Hepatocyte (in vitro differentiated cells): Measurements from ENCODE around the gene FIBCD1. TPM values are rescaled to one million over a fixed set of nuclear protein-coding genes. Genes with fewer than 3 reads are reported as not detected.

ENCODE experiments used
- DNase-seq: peaks from one replicate; pipeline ENCODE4 v3.0.0-alpha.2; 2016; ENCODE audit warnings: low spot score
- H2AFZ ChIP-seq: fragments of 200-600 bp; sonication (generic); 2 replicates; pipeline ENCODE4 v1.6.0; 2016; ENCODE audit warnings: antibody characterized with exemption, mild to moderate bottlenecking
- H3K27ac ChIP-seq: fragments of 200-600 bp; sonication (generic); 2 replicates; pipeline ENCODE4 v1.5.1; 2016; ENCODE audit warnings: mild to moderate bottlenecking
- H3K27me3 ChIP-seq: fragments of 200-600 bp; sonication (generic); 2 replicates; pipeline ENCODE4 v1.6.1; 2016
- H3K36me3 ChIP-seq: fragments of 200-600 bp; sonication (generic); replicated peaks from 2 replicates; pipeline ENCODE4 v1.5.1; 2016; ENCODE audit warnings: low read depth; ENCODE audit not compliant: insufficient read depth
- H3K4me1 ChIP-seq: fragments of 200-600 bp; sonication (generic); 2 replicates; pipeline ENCODE4 v1.5.1; 2016; ENCODE audit warnings: mild to moderate bottlenecking, moderate library complexity; ENCODE audit not compliant: insufficient read depth
- H3K4me2 ChIP-seq: fragments of 200-600 bp; sonication (generic); 2 replicates; pipeline ENCODE4 v1.6.0; 2016
- H3K4me3 ChIP-seq: fragments of 200-600 bp; sonication (generic); 2 replicates; pipeline ENCODE4 v1.5.1; 2016; ENCODE audit warnings: mild to moderate bottlenecking
- H3K79me2 ChIP-seq: fragments of 200-600 bp; sonication (generic); 2 replicates; pipeline ENCODE4 v1.6.0; 2017; ENCODE audit warnings: mild to moderate bottlenecking
- H3K9me2 ChIP-seq: fragments of 200-600 bp; sonication (generic); replicated peaks from 2 replicates; pipeline ENCODE4 v1.6.0; 2017; ENCODE audit warnings: mild to moderate bottlenecking; ENCODE audit not compliant: insufficient read depth
- H3K9me3 ChIP-seq: fragments of 200-600 bp; sonication (generic); 2 replicates; pipeline ENCODE4 v1.5.1; 2016; ENCODE audit warnings: low read depth, mild to moderate bottlenecking
- H4K20me1 ChIP-seq: fragments of 200-600 bp; sonication (generic); 2 replicates; pipeline ENCODE4 v1.6.0; 2016; ENCODE audit warnings: mild to moderate bottlenecking; ENCODE audit not compliant: insufficient read depth, poor library complexity, severe bottlenecking
- CTCF ChIP-seq: fragments of 200-600 bp; sonication (generic); IDR thresholded peaks from 2 replicates; pipeline ENCODE4 v1.5.1; 2016; ENCODE audit warnings: antibody characterized with exemption, mild to moderate bottlenecking; ENCODE audit not compliant: poor library complexity
- EZH2 ChIP-seq: fragments of 200-600 bp; sonication (generic); IDR thresholded peaks from 2 replicates; pipeline ENCODE4 v1.6.1; 2016; ENCODE audit warnings: antibody characterized with exemption, mild to moderate bottlenecking, borderline replicate concordance
- EZH2phosphoT487 ChIP-seq: fragments of 200-600 bp; sonication (generic); IDR thresholded peaks from one replicate; pipeline ENCODE4 v1.6.1; 2018; ENCODE audit warnings: antibody characterized with exemption, mild to moderate bottlenecking, low read depth, moderate library complexity; ENCODE audit not compliant: unreplicated experiment, severe bottlenecking
- WGBS: methylation state at CpG from one replicate; pipeline ENCODE4 v1.1.6; 2016; ENCODE audit warnings: low lambda C conversion rate; ENCODE audit errors: missing lambda C conversion rate; 5-methylcytosine and 5-hydroxymethylcytosine counted together
- polyA plus RNA-seq: library from polyadenylated mRNA; unstranded; fragments of >200 nt; fragmentation: Nextera tagmentation; extraction: Ambion mirVana; gene quantifications from 2 replicates; pipeline ENCODE4 v1.2.1, GENCODE V29; 2016
- total RNA-seq: library from RNA; depleted of rRNA; stranded (reverse); fragments of >200 nt; gene quantifications from 2 replicates; pipeline ENCODE4 v1.2.3, GENCODE V29; 2014

The FIBCD1 gene
- total and polyA plus RNA-seq, 2 experiments from 2014 or later, result 0.33 TPM; not detected in 1

- Histone ChIP-seq H3K4me2 (no peak overlapping the region), H2AFZ (no peak overlapping the region), H4K20me1 (no peaks in the 10 kb centered on the region), H3K4me1 (peaks cover 25% of the 10 kb centered on the region), H3K27ac (no peak overlapping the region), H3K79me2 (no peaks in the 10 kb centered on the region), H3K9me3 (no peaks in the 10 kb centered on the region), H3K9me2 (no peaks in the 10 kb centered on the region), H3K4me3 (no peak overlapping the region), H3K36me3 (no peaks in the 10 kb centered on the region), H3K27me3 (peaks cover 13% of the 10 kb centered on the region)
- WGBS, result 96% methylated on average over 36 of the region's 36 CpGs
- no peak for DNase-seq
- no peak for TF ChIP-seq CTCF
- no peak for TF ChIP-seq EZH2phosphoT487
- TF ChIP-seq EZH2, result no peak
Measured at GRCh38 chr9:130929571-130930038, 9.4 kb downstream of the FIBCD1 start.

- no peaks in the 10 kb centered on the region for H3K36me3 ChIP-seq
- H3K4me3 ChIP-seq, result no peak overlapping the region
- H3K9me2 ChIP-seq, result no peaks in the 10 kb centered on the region
- no peak overlapping the region for H3K27ac ChIP-seq
- H3K9me3 ChIP-seq, result no peaks in the 10 kb centered on the region
- no peaks in the 10 kb centered on the region for H4K20me1 ChIP-seq
- H2AFZ ChIP-seq, result no peak overlapping the region
- peaks cover 9% of the 10 kb centered on the region for H3K27me3 ChIP-seq
- no peak for TF ChIP-seq EZH2
- TF ChIP-seq CTCF, result no peak
- TF ChIP-seq EZH2phosphoT487, result no peak
- no peak overlapping the region for H3K4me2 ChIP-seq
- WGBS, result 63% methylated on average over 13 of the region's 14 CpGs
- H3K4me1 ChIP-seq, result peaks cover 23% of the 10 kb centered on the region
- peak; percentile 44 for DNase-seq
- no peaks in the 10 kb centered on the region for H3K79me2 ChIP-seq
Measured at GRCh38 chr9:130927995-130928900, 10.8 kb downstream of the FIBCD1 start.

GRCh38 chr9:130927338-130927737 lies 11.7 kb downstream of the FIBCD1 start:
- 83% methylated on average over 10 of the region's 10 CpGs for WGBS
- Histone ChIP-seq H3K9me3 (no peaks in the 10 kb centered on the region), H2AFZ (no peak overlapping the region), H3K27ac (no peak overlapping the region), H3K36me3 (no peaks in the 10 kb centered on the region), H3K79me2 (no peaks in the 10 kb centered on the region), H3K4me3 (no peak overlapping the region), H4K20me1 (no peaks in the 10 kb centered on the region), H3K9me2 (no peaks in the 10 kb centered on the region), H3K27me3 (peaks cover 1% of the 10 kb centered on the region), H3K4me2 (no peak overlapping the region), H3K4me1 (peaks cover 17% of the 10 kb centered on the region)
- TF ChIP-seq EZH2phosphoT487, result no peak
- no peak for TF ChIP-seq EZH2
- no peak for TF ChIP-seq CTCF
- no peak for DNase-seq
